Breast epithelium (tissue), 4 donors: Measurements from ENCODE around the gene EFTUD2. TPM values are rescaled to one million over a fixed set of nuclear protein-coding genes. Genes with fewer than 3 reads are reported as not detected.
"Not testable (repeated sequence)": the region's sequence is repeated elsewhere in the genome, so short reads cannot be mapped to it uniquely, and the experiment has no call there.

Source experiments
- DNase-seq, 2 donors: peaks; one replicate each; pipeline ENCODE4 v3.0.0-alpha.2; 2019; ENCODE audit warnings: low spot score in 2 of 2
- H3K27ac ChIP-seq, 2 donors: fragments of 200-600 bp; sonication (generic) in 1 of 2; one replicate each; pipeline ENCODE4 v1.5.1; 2016 to 2019; ENCODE audit warnings: mild to moderate bottlenecking in 1 of 2
- H3K27me3 ChIP-seq, 2 donors: fragments of 200-600 bp; sonication (generic) in 1 of 2; one replicate each; pipeline versions ENCODE4 v1.5.1 to v1.6.0; 2017 to 2019; ENCODE audit warnings: control low read depth in 1 of 2, mild to moderate bottlenecking in 1 of 2
- H3K36me3 ChIP-seq: fragments of 200-600 bp; one replicate; pipeline ENCODE4 v1.5.1; 2019
- H3K4me1 ChIP-seq, 2 donors: fragments of 200-600 bp; sonication (generic); one replicate each; pipeline ENCODE4 v1.5.1; 2016 to 2019; ENCODE audit warnings: control low read depth in 1 of 2
- H3K4me3 ChIP-seq, 3 donors: fragments of 200-600 bp; sonication (generic); 1 replicate in 2 of 3; 2 replicates in 1 of 3; pipeline ENCODE4 v1.5.1; 2016 to 2019; ENCODE audit warnings: mild to moderate bottlenecking in 3 of 3, moderate library complexity in 2 of 3
- H3K9me3 ChIP-seq, 2 donors: fragments of 200-600 bp; sonication (generic) in 1 of 2; one replicate each; pipeline ENCODE4 v1.5.1; 2016 to 2019; ENCODE audit warnings: control low read depth in 1 of 2
- POLR2A ChIP-seq: fragments of 450-650 bp; IDR thresholded peaks from one replicate; pipeline ENCODE4 v1.6.1; 2016; ENCODE audit warnings: antibody characterized with exemption, mild to moderate bottlenecking, moderate library complexity
- POLR2AphosphoS5 ChIP-seq, 3 donors: sonication (generic); formaldehyde crosslinking; IDR thresholded peaks; one replicate each; pipeline ENCODE4 v1.6.1; 2017; ENCODE audit warnings: antibody characterized with exemption in 3 of 3
- intact Hi-C: fragments of 100-400 bp; cut with DNase I; formaldehyde crosslinking; loops from one replicate; pipeline ENCODE4 v1.15.1; 2023; ENCODE audit warnings: low total_unique reads
- total RNA-seq, 3 donors: library from RNA; depleted of rRNA; stranded (reverse); fragments of >200 nt; gene quantifications; one replicate each; pipeline ENCODE4 v1.1.0, GENCODE V29; 2016
- TF ChIP-seq, protein P1 (sequence below), 3 donors: fragments of 450-650 bp; IDR thresholded peaks; one replicate each; pipeline ENCODE4 v1.5.1; 2016 to 2017; ENCODE audit warnings: antibody characterized with exemption in 3 of 3, mild to moderate bottlenecking in 3 of 3, moderate library complexity in 3 of 3

EFTUD2 gene
- total RNA-seq, result 10 to 100 TPM; 58.1 to 71.4 (median 60.0) TPM

DNA sequence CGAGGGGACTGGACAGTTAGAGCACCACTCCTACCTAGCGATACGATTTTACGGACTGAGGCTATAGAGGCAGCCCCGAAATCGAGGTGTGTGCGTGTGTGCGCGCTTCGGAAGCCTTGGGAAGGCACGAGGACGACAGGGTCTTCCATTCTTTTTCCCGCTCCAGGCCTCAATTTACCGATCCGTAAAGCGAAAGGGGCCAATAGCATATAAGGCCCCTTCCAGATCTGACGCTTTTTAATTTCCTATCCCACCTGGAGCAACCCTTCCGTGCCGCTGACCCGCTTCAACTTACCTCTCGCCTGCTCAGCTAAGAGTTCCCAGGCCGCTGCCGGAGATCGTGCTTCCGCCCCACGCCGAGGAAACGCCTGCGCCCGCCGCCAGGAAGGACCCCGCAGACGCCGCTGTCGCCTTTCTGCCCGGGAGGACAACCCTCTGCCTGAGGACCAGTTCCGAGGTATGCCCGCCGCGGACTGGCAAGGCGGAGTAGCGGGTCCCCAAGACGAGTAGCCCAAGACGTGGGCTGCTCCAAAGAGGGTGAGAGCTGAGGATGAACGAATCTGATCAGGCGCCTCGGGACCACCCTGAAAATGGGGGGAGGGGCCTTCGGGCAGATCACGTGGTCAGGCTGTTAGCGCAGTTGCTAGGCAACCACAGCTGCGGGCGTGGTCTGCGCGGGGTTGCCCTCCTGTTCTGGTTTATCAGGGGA lies at the start of gene EFTUD2:
Gene EFTUD2, minus strand, starts transcription at position 372 of the 709 bp plus-strand sequence. CDS start 4,924 bp downstream, outside the sequence.
- TF ChIP-seq, protein P1, sequence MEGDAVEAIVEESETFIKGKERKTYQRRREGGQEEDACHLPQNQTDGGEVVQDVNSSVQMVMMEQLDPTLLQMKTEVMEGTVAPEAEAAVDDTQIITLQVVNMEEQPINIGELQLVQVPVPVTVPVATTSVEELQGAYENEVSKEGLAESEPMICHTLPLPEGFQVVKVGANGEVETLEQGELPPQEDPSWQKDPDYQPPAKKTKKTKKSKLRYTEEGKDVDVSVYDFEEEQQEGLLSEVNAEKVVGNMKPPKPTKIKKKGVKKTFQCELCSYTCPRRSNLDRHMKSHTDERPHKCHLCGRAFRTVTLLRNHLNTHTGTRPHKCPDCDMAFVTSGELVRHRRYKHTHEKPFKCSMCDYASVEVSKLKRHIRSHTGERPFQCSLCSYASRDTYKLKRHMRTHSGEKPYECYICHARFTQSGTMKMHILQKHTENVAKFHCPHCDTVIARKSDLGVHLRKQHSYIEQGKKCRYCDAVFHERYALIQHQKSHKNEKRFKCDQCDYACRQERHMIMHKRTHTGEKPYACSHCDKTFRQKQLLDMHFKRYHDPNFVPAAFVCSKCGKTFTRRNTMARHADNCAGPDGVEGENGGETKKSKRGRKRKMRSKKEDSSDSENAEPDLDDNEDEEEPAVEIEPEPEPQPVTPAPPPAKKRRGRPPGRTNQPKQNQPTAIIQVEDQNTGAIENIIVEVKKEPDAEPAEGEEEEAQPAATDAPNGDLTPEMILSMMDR (IDR thresholded peaks at IDR 0.05), result peak in 2 of 3 donors; percentile 12 to 28
- peak; percentile 90 to 97 (median 95) for TF ChIP-seq POLR2AphosphoS5 (IDR thresholded peaks at IDR 0.05)
- TF ChIP-seq POLR2A, result no peak
- Histone ChIP-seq H3K36me3 (no peaks in the 10 kb centered on the region), H3K27ac (peak within 1 kb of the TSS; percentile 97 to 99), H3K4me3 (peak within 1 kb of the TSS; percentile 68 to 93 (median 88)), H3K4me1 (no peaks in the 10 kb centered on the region), H3K27me3 (no peaks in the 10 kb centered on the region), H3K9me3 (no peaks in the 10 kb centered on the region)
- peak; percentile 90 to 92 for DNase-seq
- intact Hi-C loops, result no loop called here

DNA sequence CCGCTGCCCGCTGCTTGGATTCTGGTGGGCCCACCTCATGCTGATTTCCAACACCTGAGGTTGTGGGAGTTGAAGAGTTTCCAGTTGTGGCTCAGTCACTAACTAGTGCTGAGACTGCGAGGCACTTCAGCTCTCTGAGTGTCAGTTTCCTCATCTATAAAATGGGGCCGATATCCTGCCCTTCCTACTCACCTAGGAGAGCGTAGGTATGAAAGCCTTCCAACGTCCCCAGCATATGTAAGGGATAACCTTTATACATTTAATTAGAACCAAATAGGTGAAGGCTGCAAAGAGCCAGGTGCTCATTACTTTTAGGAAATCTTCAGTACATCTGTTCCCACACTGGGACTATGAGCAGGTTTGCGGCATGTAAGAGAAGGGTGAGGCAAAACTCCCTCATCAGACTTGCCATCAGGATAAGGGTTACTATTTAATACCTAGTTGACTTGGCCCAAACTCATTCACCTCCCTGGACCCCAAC lies 49.1 kb upstream of the EFTUD2 start:
- H3K4me3 ChIP-seq, result peak overlapping the region; percentile 50 to 77 (median 59)
- H3K4me1 ChIP-seq, result no peaks in the 10 kb centered on the region
- DNase-seq, result no peak
- H3K9me3 ChIP-seq, result no peaks in the 10 kb centered on the region
- TF ChIP-seq POLR2A, result no peak
- H3K27ac ChIP-seq, result peak overlapping the region in 1 of 2 donors; percentile 64
- intact Hi-C loops, result no loop called here
- H3K27me3 ChIP-seq, result no peaks in the 10 kb centered on the region
- H3K36me3 ChIP-seq, result no peaks in the 10 kb centered on the region

DNA sequence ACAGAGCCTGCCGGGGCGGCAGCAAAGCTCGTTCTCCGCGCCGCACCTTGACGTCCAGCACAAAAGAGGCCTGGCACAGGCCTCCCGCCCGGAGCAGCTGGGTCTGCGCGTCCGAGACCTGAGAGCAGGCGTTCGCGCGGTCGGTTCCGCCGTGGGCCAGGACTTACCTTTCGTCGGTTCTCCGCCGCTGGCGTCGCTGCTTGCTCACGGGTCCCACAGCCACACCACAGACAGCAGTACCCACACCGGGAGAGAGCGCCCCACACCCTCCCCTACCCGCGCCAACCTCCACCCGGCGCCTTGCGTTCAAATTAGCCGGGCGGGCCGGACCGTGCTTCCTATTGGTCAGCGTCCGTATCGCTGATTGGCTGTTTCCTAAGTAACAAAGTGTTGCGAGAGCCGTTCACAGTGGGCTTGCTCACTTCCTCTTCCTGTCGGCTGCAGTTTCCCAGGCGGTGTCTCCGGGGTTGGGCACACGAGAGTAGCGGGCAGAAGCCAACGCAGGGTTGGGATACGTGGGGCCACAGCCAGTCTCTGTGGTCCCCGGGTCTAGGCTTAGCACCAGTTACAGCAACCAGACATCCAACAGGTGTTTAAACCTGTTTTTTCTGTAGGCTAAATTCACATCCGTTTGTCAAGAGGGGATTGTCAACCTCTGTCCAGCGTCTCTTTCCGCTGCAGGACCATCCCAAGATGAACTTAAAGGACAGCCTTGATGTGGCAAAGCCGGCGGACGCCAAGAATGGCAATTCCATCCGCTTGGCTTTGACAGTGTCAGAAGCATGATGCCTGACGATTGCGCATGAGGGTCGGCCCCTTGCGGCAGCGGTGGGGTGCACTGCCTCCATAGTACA lies 48.4 kb upstream of the EFTUD2 start, which contains the start of gene KIF18B:
Gene KIF18B, minus strand, starts transcription at position 313 of the 854 bp plus-strand sequence. CDS start 11,429 bp downstream, outside the sequence.
- no peaks in the 10 kb centered on the region for H3K36me3 ChIP-seq
- TF ChIP-seq POLR2A (peak; percentile 34), POLR2AphosphoS5 (IDR thresholded peaks at IDR 0.05) (peak in 1 of 3 donors; percentile 69)
- TF ChIP-seq, protein P1 (IDR thresholded peaks at IDR 0.05), result no peak
- intact Hi-C loops, result no loop called here
- H3K4me1 ChIP-seq, result no peaks in the 10 kb centered on the region
- H3K27ac ChIP-seq, result peak within 1 kb of the TSS; percentile 52 to 64
- DNase-seq, result peak; percentile 83 to 85
- H3K27me3 ChIP-seq, result no peaks in the 10 kb centered on the region
- H3K4me3 ChIP-seq, result peak within 1 kb of the TSS; percentile 50 to 77 (median 59)
- H3K9me3 ChIP-seq, result no peaks in the 10 kb centered on the region

DNA sequence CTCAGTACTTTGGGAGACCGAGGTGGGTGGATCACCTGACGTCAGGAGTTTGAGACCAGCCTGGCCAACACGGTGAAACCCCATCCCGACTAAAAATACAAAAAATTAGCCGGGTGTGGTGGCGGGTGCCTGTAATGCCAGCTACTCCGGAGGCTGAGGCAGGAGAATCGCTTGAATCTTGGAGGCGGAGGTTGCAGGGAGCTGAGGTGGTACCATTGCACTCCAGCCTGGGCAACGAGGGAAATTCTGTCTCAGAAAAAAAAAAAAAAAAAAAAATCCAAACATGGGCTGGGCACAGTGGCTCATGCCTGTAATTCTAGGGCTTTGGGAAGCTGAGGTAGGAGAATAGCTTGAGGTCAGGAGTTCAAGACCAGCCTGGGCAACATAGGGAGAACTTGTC lies 46.4 kb upstream of the EFTUD2 start:
- H3K4me3 ChIP-seq, H3K4me1 ChIP-seq, H3K27ac ChIP-seq, H3K36me3 ChIP-seq, intact Hi-C loops, H3K9me3 ChIP-seq, DNase-seq, H3K27me3 ChIP-seq: not testable (repeated sequence)

DNA sequence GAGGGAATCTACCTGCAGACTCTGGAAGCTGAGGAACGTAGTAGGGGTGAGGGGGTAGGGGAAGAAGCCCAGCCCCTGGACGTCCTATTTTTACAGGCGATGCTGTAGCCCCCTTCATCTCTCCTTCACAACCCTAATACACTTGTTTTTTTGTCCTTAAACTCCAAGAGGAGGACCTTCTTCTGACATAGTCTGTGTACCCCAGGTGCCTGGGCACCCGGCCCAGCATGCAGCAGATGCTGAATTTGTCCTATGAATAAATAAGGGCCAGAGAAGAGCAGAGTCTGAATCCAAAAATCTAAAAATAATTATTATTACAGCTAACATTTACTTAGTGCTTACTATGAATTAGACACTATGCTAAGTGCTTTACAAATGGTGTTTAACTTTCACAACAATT lies 43.2 kb upstream of the EFTUD2 start:
- H3K4me1 ChIP-seq, result no peaks in the 10 kb centered on the region
- peak overlapping the region; percentile 45 to 56 for H3K27ac ChIP-seq
- intact Hi-C loops, result no loop called here
- H3K4me3 ChIP-seq, result no peak overlapping the region
- H3K36me3 ChIP-seq, result no peaks in the 10 kb centered on the region
- no peak for DNase-seq
- no peaks in the 10 kb centered on the region for H3K27me3 ChIP-seq
- H3K9me3 ChIP-seq, result peaks cover 0 to 4% of the 10 kb centered on the region in 2 donors
- TF ChIP-seq POLR2AphosphoS5 (IDR thresholded peaks at IDR 0.05), result no peak
- TF ChIP-seq, protein P1 (IDR thresholded peaks at IDR 0.05), result no peak
- no peak for TF ChIP-seq POLR2A
